PC-3 (cell line): ENCODE data around the gene CSRP1. TPM values are rescaled to one million over a fixed set of nuclear protein-coding genes. Genes with fewer than 3 reads are reported as not detected.

Experiments
- ATAC-seq: fragments of 200-7000 bp; cut with Tn5 transposase; 2 replicates; pipeline ENCODE4 v1.9.1; 2020; ENCODE audit warnings: mild to moderate bottlenecking, moderate library complexity
- BruUV-seq: library from RNA; stranded (reverse); fragments of 400-500 nt; replicated peaks from 2 replicates; lab custom pipeline; 2021; lab: Mats Ljungman, UMichigan
- CTCF ChIA-PET: fragments of 300-600 bp; sonication (Branson Sonifier 250); formaldehyde crosslinking; loops from one replicate; lab custom pipeline; 2022; ENCODE audit warnings: antibody characterized with exemption; lab: Charles Lee
- POLR2A ChIA-PET: fragments of 300-600 bp; sonication (Branson Sonifier 250); formaldehyde crosslinking; loops from one replicate; lab custom pipeline; 2022; ENCODE audit warnings: antibody characterized with exemption; ENCODE audit not compliant: unreplicated experiment; lab: Charles Lee
- DNase-seq: peaks from one replicate; pipeline ENCODE4 v3.0.0-alpha.2; 2015
- H2AFZ ChIP-seq: fragments of 300-600 bp; sonication (generic); 2 replicates; pipeline ENCODE4 v1.6.0; 2016; ENCODE audit warnings: antibody characterized with exemption, low read length
- H3F3A ChIP-seq: fragments of 300-600 bp; sonication (generic); one replicate; pipeline ENCODE4 v1.6.0; 2017; ENCODE audit warnings: antibody characterized with exemption, low read length, control low read depth, mild to moderate bottlenecking; ENCODE audit not compliant: unreplicated experiment
- H3K27ac ChIP-seq: fragments of 300-600 bp; sonication (generic); 2 replicates; pipeline ENCODE4 v1.5.1; 2016; ENCODE audit warnings: mild to moderate bottlenecking, low read length
- H3K27me3 ChIP-seq: fragments of 300-600 bp; sonication (generic); 2 replicates; pipeline ENCODE4 v1.6.1; 2016; ENCODE audit warnings: low read length, mixed read lengths
- H3K36me3 ChIP-seq: fragments of 300-600 bp; sonication (generic); 2 replicates; pipeline ENCODE4 v1.6.1; 2016; ENCODE audit warnings: low read depth, mixed run types, low read length, mixed read lengths
- H3K4me1 ChIP-seq: fragments of 300-600 bp; sonication (generic); 2 replicates; pipeline ENCODE4 v1.5.1; 2016; ENCODE audit warnings: low read length; ENCODE audit not compliant: insufficient read depth
- H3K4me2 ChIP-seq: fragments of 300-600 bp; sonication (generic); 2 replicates; pipeline ENCODE4 v1.6.0; 2016; ENCODE audit warnings: low read length
- H3K4me3 ChIP-seq: fragments of 300-600 bp; sonication (generic); 2 replicates; pipeline ENCODE4 v1.5.1; 2016; ENCODE audit warnings: mild to moderate bottlenecking, low read length, mixed read lengths
- H3K79me2 ChIP-seq: fragments of 300-600 bp; sonication (generic); 2 replicates; pipeline ENCODE4 v1.6.1; 2017; ENCODE audit warnings: low read length, mixed read lengths
- H3K9ac ChIP-seq: fragments of 300-600 bp; sonication (generic); 2 replicates; pipeline ENCODE4 v1.6.0; 2016; ENCODE audit warnings: mild to moderate bottlenecking, low read length
- H3K9me2 ChIP-seq: fragments of 300-600 bp; sonication (generic); replicated peaks from 2 replicates; pipeline ENCODE4 v1.6.1; 2016; ENCODE audit warnings: mixed run types, low read length, mixed read lengths
- H3K9me3 ChIP-seq: fragments of 300-600 bp; sonication (generic); 2 replicates; pipeline ENCODE4 v1.6.1; 2016; ENCODE audit warnings: low read length, mixed read lengths
- H4K20me1 ChIP-seq: fragments of 300-600 bp; sonication (generic); 2 replicates; pipeline ENCODE4 v1.6.1; 2016; ENCODE audit warnings: low read length, mixed read lengths
- CTCF ChIP-seq: fragments of 300-600 bp; sonication (generic); conservative IDR thresholded peaks from 2 replicates; pipeline ENCODE4 v1.5.1; 2017; ENCODE audit warnings: antibody characterized with exemption, low read depth, mild to moderate bottlenecking, low read length
- EZH2 ChIP-seq: fragments of 300-600 bp; sonication (generic); IDR thresholded peaks from one replicate; pipeline ENCODE4 v1.6.1; 2017; ENCODE audit warnings: antibody characterized with exemption, mild to moderate bottlenecking, low read length; ENCODE audit not compliant: unreplicated experiment
- EZH2phosphoT487 ChIP-seq: fragments of 300-600 bp; sonication (generic); IDR thresholded peaks from 2 replicates; pipeline ENCODE4 v1.6.1; 2018; ENCODE audit warnings: mild to moderate bottlenecking, antibody characterized with exemption, low read length, borderline replicate concordance
- intact Hi-C: fragments of 100-400 bp; cut with micrococcal nuclease; formaldehyde crosslinking; loops from 2 replicates; pipeline ENCODE4 v1.9.0; 2023
- total RNA-seq: library from RNA; depleted of rRNA; stranded (reverse); fragments of >200 nt; gene quantifications from 2 replicates; pipeline ENCODE4 v1.2.3, GENCODE V29; 2014

The CSRP1 gene
- total RNA-seq, 1 experiment from 2014 or later = 147 TPM

- H3K27ac ChIP-seq = no peak overlapping the region
- ChIA-PET CTCF (no interaction called here), POLR2A (no interaction called here)
- TF ChIP-seq CTCF = no peak
- H3K79me2 ChIP-seq = no peaks in the 10 kb centered on the region
- intact Hi-C loops = no loop called here
- H3K9ac ChIP-seq = peak overlapping the region; percentile 32; the same call in 1 of the 2 replicates
- DNase-seq (peak; percentile 35), ATAC-seq (no peak)
- no peaks in the 10 kb centered on the region for H3F3A ChIP-seq
- no peaks in the 10 kb centered on the region for H4K20me1 ChIP-seq
- H3K4me3 ChIP-seq = peak overlapping the region; percentile 79
- peak overlapping the region; percentile 90 for H3K4me2 ChIP-seq
- BruUV-seq = no TSS peak
- no peaks in the 10 kb centered on the region for H3K9me2 ChIP-seq
- no peaks in the 10 kb centered on the region for H3K36me3 ChIP-seq
- peaks cover 31% of the 10 kb centered on the region for H3K4me1 ChIP-seq
- peak overlapping the region; percentile 94 for H2AFZ ChIP-seq
- H3K9me3 ChIP-seq = no peaks in the 10 kb centered on the region
- H3K27me3 ChIP-seq = no peaks in the 10 kb centered on the region
Measured at GRCh38 chr1:201537891-201538611, 31.1 kb upstream of the CSRP1 start.

- Histone ChIP-seq H4K20me1 (no peaks in the 10 kb centered on the region), H3K9me3 (no peaks in the 10 kb centered on the region), H3K4me3 (no peak overlapping the region), H3K27me3 (no peaks in the 10 kb centered on the region), H3K79me2 (no peaks in the 10 kb centered on the region), H3K36me3 (no peaks in the 10 kb centered on the region), H3K9ac (no peak overlapping the region), H2AFZ (no peak overlapping the region), H3K4me2 (no peak overlapping the region), H3K4me1 (peaks cover 31% of the 10 kb centered on the region), H3K9me2 (no peaks in the 10 kb centered on the region), H3K27ac (no peak overlapping the region), H3F3A (no peaks in the 10 kb centered on the region)
- DNase-seq (no peak), ATAC-seq (no peak)
- no peak for TF ChIP-seq CTCF
- no peak for TF ChIP-seq EZH2
- TF ChIP-seq EZH2phosphoT487 = no peak
- ChIA-PET CTCF (no interaction called here), POLR2A (interaction anchor here (0.6 kb wide), 1 partner anchor 16 kb away, joined by 4 read pairs; no protein-coding TSS in a partner anchor)
- no TSS peak for BruUV-seq
- intact Hi-C loops = no loop called here
Measured at GRCh38 chr1:201537467-201537866, 30.5 kb upstream of the CSRP1 start.

DNA sequence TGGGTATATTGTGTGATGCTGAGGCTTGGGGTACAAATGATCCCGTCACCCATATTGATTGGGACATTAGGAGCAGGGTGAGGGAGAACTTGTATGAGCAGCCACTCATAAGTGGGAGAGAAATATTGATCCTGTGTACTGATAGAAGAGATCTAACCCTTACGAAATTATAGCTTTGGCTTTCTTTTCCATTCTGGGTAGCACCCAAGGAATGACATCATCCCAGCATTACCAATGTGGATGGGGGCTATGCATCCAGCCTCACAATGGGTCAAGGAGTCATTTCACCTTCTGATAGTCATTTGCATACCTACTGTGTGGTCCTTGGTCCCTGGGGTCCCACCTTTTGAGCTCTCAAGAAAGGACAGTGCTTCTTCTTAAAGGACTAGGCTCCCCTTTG, 30.1 kb upstream of the CSRP1 start:
- H3K36me3 ChIP-seq = no peaks in the 10 kb centered on the region
- peak overlapping the region; percentile 66 for H3K4me2 ChIP-seq
- no peak overlapping the region for H3K9ac ChIP-seq
- no peak overlapping the region for H2AFZ ChIP-seq
- CTCF ChIA-PET = no interaction called here
- no peaks in the 10 kb centered on the region for H3K79me2 ChIP-seq
- no peaks in the 10 kb centered on the region for H3K9me3 ChIP-seq
- intact Hi-C loops = no loop called here
- POLR2A ChIA-PET = interaction anchor here (0.6 kb wide), 1 partner anchor 17 kb away, joined by 4 read pairs; no protein-coding TSS in a partner anchor
- H3K27me3 ChIP-seq = no peaks in the 10 kb centered on the region
- no TSS peak for BruUV-seq
- H3K27ac ChIP-seq = no peak overlapping the region
- peak overlapping the region; percentile 44; the same call in 1 of the 2 replicates for H3K4me3 ChIP-seq
- ATAC-seq (no peak), DNase-seq (no peak)
- no peaks in the 10 kb centered on the region for H3K9me2 ChIP-seq
- no peaks in the 10 kb centered on the region for H4K20me1 ChIP-seq
- peaks cover 31% of the 10 kb centered on the region for H3K4me1 ChIP-seq
- TF ChIP-seq EZH2phosphoT487 (no peak), CTCF (no peak), EZH2 (no peak)
- no peaks in the 10 kb centered on the region for H3F3A ChIP-seq
